ENCODE measurements around the gene KPNA1.

Gene KPNA1

GRCh38 chr3:122383771-122384697 lies 130.7 kb downstream of the KPNA1 start, which contains the start of gene FAM162A:
TSS of gene FAM162A (plus strand) at chr3:122384182. CDS start at chr3:122384266, 84 bp downstream.
- DNase-seq (ENCODE audit: low spot score) = peak; percentile 95

GRCh38 chr3:122382888-122383666 lies 131.7 kb downstream of the KPNA1 start, which contains the start of gene MIX23:
TSS of gene MIX23 (minus strand) at chr3:122383231. CDS start at chr3:122383224, 7 bp downstream.
- DNase-seq (ENCODE audit: low spot score) = peak; percentile 91

- DNase-seq (ENCODE audit: low spot score) = no peak
Measured at GRCh38 chr3:122377975-122378374, 136.8 kb downstream of the KPNA1 start.

- no peak for DNase-seq (ENCODE audit: low spot score)
Measured at GRCh38 chr3:122374034-122374433, 140.7 kb downstream of the KPNA1 start.

Small RNA genes within 50 kb of the gene (small RNA-seq; reads per million reads assigned to genes)
- 0 reads per million in 2 experiments for gene AC083798.1
- gene AC096861.1 = 0 reads per million in 2 experiments
